HG03571 (cell line): ENCODE measurements around the gene FAM161B.
"Not testable (repeated sequence)": the region's sequence is repeated elsewhere in the genome, so short reads cannot be mapped to it uniquely, and the experiment has no call there.

Experiments
- ATAC-seq: cut with Tn5 transposase; IDR thresholded peaks from one replicate; pipeline ENCODE4 v1.9.1; 2021; ENCODE audit not compliant: unreplicated experiment

FAM161B gene, protein sequence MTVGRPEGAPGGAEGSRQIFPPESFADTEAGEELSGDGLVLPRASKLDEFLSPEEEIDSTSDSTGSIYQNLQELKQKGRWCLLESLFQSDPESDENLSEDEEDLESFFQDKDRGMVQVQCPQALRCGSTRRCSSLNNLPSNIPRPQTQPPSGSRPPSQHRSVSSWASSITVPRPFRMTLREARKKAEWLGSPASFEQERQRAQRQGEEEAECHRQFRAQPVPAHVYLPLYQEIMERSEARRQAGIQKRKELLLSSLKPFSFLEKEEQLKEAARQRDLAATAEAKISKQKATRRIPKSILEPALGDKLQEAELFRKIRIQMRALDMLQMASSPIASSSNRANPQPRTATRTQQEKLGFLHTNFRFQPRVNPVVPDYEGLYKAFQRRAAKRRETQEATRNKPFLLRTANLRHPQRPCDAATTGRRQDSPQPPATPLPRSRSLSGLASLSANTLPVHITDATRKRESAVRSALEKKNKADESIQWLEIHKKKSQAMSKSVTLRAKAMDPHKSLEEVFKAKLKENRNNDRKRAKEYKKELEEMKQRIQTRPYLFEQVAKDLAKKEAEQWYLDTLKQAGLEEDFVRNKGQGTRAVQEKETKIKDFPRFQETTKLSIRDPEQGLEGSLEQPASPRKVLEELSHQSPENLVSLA

DNA sequence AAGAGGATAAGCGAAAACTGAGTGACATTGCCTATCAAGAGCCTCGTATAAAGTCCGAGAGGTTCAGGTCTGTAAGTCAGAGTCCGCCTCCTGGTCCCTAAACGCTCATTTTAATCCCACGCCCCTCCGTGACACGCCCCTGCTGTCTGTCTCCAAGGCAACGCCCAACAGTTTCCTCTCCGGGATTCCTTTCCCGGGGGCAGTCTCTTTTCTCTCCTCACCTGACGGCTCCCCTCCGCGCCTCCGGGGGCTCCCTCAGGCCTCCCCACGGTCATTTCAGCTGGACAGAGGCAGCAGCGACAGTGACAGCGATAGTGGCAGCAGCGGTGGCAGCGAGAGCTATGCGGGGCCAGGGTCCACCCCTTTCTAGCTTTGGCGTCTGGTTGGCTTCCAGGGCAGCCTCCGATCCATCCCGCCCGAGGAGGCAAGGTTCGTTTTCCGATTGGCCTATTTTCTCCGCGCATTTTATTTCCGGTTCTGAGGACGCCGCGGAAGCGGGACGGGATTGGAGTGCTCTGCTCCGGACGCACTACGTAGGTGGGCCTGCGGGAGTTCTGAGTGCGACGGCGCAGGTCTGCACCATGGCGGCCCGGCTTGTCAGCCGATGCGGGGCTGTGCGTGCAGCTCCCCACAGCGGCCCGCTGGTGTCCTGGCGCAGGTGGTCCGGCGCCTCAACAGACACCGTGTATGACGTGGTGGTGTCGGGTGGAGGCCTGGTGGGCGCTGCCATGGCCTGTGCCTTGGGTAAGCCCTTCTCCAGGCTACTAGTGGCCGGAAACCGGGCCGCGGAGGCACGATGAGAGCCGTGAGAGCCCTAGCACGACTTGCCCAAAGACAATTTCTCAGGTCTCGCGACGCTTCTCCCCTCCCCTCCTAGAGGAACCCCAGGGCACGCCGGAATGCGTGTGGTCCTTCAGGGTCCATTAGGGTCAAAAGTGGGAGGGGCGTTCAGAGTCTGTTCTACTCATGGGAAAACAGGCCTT, at the start of gene FAM161B, which contains the start of gene COQ6:
TSS of gene FAM161B (minus strand) at position 343 of the 983 bp plus-strand sequence. CDS start at position 275, 68 bp downstream.
TSS of gene COQ6 (plus strand) at position 551 of the 983 bp plus-strand sequence. CDS start at position 582, 31 bp downstream.
- ATAC-seq: peak; percentile 87

DNA sequence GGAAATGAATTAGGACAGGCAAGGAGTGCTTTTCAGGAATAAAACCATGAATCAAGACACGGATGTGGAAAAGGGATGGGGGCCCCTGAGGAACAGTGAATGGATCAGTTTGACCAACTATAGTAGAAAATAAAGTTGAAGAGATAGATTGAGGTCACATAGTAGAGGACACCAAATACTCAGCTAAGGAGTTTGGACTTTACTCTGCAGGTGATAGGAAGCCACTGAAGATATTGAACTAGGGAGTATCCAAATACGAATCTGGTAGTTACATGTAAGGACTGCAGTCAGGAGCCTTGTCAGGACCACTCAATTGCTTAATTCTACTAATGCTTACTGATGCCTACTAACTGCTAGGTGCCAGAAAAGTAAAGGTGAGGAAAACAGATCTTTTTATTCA, 48.8 kb upstream of the FAM161B start:
- no peak for ATAC-seq

DNA sequence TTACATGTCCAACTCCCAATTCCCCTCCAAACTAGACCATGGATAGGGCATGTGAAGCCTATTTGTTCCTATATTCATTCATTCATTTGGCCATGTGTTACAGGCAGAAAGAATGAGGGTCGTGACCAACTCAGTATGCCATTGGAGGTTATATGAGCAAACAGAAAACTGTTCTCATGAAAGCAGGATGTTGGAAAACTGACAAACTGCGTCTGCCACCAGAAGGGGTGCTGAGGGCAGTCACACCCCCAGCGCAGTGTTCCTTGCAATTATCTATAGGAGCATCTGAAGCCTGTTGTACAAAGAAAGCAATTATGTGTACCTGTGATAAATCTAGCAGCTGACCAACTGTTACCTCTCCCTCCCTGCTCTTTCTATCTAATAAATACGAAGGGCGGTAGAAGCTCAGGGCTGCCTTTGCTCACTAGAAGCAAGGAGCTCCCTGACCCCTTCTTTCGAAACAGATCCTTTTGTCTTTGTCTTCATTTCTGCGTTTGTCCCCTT, 48.1 kb upstream of the FAM161B start:
- no peak for ATAC-seq

DNA sequence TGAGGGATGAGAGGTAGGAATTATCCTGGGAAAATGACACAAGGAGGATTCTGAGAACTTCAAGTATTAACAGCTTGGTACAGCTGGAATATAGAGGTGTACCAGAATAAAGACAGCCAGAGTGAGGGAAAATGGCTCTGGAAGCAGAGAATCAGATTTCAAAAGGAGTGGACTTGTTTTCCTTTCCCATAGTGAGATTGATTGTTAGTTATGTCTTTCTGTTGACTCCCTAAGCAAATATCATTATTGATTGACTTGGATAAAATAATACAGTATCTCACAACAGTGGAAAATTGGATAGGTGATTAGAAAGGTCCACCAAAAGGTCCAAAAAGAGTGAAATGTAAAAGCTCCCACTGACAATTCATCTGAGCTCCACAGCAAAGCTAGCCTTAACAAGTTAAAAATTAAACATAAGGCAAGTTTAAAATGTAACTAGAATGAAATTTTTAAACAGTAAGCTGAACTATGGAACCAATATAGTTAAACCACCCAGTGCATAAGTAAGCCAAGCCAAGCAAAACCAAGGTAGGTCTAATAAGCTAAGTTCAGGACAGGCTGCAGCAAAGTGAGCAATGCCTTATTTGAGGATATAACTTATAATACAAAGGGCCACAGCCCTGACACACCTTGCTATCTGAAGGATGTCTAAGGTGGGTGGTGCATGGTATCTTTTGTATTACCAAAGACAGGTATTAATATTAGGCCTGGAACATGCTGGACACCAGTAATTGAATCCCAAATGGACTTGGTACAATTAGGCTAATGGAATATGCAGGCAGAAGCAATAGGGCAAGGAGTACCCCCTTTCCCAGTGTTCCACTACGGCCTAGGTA, 47.4 kb upstream of the FAM161B start:
- no peak for ATAC-seq

DNA sequence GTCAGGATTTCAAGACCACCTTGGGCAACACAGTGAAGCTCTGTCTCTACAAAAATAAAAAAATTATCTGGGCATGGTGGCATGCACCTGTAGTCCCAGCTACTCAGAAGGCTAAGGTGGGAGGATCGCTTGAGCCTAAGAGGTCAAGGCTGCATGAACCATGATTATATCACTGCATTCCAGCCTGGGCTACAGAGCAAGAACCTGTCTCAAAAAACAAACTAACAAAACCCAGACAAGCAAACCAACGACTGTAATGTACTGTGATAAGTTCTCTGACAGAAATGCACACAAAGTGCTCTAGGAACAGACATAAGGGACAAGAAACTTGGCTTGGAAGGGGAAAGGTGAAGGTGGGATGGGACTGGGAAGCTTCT, 46.8 kb upstream of the FAM161B start:
- ATAC-seq: no peak

DNA sequence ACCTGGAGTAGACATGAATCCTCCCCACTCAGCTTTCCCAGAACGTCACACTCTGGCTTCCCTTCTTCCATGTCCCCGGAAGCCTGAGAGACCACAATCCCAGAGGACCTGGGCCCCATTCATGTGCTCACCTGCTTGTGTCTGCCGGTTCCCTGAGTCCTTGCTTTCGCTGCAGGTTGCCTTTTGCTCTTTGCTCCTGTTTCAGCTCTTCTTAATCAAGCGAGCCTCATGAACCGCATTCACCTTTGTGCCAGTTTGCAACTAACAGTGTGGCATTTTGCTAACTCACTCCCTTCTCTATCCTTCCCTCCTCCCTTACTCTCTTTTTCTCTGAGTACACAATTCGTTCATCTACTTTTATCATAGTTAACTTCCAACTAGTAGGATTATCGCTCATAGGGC, 46.1 kb upstream of the FAM161B start:
- ATAC-seq: no peak

DNA sequence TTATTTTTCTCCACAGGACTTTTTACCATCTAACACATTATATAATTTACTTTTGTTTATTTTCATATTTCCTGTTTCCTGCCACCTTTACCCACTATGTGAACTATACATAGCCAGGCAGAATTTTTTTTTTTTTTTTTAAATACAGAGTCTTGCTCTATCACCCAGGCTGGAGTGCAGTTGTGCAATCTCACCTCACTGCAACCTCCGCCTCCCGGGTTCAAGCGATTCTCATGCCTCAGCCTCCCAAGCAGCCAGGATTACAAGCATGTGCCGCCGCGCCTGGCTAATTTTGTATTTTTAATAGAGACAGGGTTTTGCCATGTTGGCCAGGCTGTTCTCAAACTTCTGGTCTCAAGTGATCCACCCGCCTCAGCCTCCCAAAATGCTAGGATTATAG, 45.0 kb upstream of the FAM161B start:
- not testable (repeated sequence) for ATAC-seq

DNA sequence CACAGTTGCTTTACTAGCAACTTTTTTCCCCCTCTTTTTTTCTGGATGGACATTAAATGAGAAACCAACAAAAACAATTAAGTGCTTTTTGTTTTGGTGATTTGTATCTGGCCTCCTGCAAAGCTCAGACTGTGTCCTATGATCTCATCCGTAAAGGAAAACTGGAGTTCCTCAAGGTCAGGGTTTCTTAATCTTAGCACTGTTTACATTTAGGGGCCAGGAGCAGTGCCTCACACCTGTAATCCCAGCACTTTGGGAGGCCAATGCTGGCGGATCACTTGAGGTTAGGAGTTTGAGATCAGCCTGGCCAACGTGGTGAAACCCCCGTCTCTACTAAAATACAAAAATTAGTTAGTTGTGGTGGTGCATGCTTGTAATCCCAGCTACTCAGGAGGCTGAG, 41.2 kb upstream of the FAM161B start:
- no peak for ATAC-seq

DNA sequence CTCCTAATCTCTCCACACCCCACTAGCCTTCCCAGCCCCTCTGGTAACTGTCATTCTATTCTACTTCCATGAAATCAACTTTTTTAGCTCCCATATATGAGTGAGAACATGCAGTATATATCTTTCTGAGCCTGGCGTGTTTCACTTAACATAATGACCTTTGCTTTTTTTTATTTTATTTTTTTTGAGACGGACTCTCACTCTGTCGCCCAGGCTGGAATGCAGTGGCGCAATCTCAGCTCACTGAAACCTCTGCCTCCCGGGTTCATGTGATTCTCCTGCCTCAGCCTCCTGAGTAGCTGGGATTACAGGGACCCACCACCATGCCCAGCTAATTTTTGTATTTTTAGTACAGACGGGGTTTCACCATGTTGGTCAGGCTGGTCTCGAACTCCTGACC, 38.8 kb upstream of the FAM161B start:
- ATAC-seq: not testable (repeated sequence)

DNA sequence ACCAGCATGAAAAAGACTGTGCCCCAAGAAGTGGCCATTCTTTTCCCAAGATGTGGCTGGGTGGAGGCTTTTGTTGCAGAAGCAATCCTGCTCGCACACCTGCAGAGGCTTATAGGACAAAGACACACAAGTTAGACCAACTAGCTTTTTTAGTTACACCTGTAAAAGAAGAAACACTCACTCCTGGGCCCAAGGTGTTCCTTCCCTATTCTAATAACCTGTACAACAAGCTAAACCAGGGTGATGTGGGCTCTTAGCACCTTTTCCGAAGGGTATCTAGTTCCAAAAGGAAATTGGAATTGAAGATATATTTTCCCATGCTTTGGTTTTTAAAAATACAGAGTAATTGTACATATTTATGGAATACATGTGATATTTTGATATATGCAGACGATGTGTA, 38.2 kb upstream of the FAM161B start:
- no peak for ATAC-seq

DNA sequence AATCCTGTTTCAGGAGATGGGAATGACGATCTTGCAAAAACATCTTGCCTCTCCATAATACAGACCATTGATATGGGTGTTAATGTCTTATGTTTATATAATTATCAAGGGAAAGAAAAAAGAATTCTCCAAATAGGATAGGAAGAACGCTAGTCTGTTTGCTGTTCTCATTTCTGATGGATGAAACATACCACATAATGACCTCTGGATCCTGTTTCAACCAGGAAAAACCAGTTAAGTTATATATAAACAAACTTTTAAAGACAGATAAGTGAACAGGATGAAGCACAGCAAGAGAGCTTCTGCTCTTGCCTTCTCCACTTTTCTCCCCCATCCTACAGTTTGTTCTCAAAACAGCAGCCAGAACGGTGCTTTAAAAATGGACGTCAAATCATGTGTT, 28.0 kb upstream of the FAM161B start:
- ATAC-seq: no peak

DNA sequence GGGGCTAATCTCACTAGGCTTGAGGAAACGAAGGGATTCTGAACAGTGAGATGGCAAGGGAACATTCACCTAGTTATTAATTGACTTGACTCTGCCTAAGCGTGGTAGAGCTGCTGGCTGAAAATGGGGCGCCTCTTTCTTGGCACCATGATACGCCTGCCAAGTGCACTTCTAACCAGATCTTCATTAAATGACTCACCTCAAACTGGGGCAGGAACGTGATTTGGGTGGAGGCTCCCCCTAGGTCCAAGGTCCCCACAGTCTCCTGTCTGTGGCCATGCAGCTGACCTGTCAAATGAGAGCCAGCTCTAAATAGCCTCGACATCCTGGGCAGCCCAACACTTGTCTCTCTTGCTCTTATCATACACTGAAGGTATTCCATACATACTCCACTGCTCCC, 26.2 kb upstream of the FAM161B start:
- ATAC-seq: no peak

DNA sequence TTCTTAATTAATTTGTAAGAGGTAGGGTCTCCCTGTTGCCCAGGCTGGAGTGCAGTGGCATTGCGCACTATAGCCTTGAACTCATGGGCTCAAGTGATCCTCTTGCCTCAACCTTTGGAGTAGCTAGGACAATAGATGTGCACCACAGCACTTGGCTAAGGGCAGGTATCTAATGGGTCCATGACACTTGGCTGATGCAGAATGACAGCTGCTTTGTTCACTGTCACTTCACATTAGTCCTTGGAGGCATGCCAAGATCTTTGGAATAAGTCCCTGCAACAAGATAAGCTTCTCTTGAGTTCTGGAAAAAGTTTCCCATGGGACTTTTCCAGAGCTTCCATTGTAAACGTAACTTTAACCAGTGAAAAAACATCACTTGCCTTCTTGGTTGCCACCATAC, 23.6 kb upstream of the FAM161B start:
- ATAC-seq: no peak

DNA sequence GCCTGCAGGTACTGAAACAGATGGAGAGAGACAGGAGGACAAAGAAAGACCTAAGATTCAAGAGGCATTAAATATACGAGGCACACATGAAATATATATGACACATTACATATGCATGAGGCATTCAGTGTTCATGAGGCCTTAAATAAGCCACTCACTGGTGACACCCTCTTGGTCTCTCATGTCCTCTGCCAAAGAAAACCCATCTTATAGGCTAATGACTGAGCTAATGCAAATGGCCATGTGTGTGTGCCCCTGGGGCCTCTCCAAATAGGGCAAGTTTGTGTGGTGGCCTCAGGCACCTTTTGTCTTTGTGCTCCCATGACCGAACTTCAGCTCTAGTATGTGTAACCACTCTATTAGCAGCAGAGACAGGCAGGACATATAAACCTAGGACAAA, 19.0 kb upstream of the FAM161B start:
- no peak for ATAC-seq

DNA sequence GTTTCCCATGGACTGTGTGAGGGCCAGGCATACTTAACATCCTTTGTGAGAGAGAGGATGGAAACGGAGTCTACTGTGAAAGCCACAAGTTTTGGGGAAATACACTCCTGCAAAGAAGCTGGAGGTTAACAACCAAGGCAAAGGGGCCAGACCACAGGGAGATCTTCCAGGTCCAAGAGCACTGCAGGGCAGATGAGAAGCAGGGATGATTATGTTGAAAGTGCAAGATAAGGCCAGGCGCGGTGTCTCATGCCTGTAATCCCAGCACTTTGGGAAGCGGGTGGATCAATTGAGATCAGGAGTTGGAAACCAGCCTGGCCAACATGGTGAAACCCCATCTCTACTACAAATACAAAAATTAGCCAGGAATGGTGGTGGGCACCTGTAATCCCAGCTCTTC, 15.3 kb upstream of the FAM161B start:
- ATAC-seq: no peak

DNA sequence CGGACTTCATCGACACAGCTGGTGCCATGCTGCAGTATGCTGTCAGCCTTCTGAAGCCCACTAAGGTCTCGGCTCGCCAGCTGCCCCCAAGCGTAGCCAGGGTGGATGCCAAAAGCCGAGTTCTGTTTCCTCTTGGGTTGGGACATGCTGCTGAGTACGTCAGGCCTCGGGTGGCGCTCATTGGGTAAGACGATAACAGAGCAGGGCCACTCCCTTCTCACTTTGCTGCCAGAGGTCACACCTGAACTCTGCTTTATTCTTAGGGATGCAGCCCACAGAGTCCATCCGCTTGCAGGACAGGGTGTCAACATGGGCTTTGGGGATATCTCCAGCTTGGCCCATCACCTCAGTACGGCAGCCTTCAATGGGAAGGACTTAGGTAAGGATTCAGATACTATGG, 11.3 kb upstream of the FAM161B start:
- ATAC-seq: no peak

DNA sequence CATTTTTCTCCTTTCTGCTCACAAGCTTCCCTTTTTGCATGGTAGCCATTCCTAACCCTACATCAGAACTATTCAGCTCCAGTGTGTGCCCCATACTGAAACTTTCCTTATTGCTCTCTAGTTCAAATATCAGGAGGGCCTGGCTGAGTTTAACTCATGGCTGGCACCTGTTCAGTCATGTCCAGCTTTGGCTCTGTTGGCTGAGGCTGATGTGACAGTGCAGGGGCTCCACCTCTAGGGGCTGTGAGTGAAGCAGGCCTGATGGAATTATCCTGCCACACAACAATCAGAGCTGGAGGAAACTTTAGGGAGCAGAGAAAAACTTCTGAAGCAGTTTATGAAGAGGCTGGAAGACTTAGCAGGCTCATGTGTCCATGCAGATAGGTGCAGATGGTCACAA, 8.7 kb upstream of the FAM161B start:
- no peak for ATAC-seq

DNA sequence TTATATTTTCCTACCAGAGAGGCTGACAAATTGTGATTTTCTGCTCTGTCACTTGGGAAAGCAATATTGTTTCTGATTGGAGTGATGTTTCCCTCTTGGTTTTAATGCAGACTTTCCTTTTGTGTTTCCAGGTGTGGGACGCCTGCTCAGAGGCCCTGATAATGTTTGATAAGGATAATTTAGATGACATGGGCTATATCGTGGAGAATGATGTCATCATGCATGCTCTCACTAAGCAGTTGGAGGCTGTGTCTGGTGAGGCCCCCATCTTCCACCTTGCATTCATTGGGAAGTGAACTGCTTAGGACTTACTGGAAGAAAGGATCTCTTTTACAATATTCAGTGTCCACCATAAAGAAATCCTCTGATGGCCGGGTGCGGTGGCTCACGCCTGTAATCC, 5.8 kb upstream of the FAM161B start:
- no peak for ATAC-seq

DNA sequence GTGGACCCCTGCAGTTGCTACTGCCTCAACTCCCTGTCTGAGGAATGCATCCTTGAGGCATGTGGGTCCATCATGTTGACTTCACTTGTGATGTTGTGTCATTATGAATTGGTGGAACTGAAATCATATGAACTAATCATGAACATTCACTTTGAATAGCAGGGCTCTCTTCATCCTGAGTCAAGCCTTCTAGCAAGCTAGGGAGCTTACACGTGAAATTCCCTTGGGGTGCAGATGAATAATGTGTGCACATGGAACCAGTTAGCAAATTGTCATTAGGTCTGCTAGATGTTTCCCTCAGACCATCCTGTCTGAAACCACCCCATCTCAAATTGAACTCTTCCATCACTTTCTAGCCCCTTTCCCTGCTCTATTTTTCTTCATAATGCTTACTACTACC, 3.8 kb upstream of the FAM161B start:
- ATAC-seq: no peak

DNA sequence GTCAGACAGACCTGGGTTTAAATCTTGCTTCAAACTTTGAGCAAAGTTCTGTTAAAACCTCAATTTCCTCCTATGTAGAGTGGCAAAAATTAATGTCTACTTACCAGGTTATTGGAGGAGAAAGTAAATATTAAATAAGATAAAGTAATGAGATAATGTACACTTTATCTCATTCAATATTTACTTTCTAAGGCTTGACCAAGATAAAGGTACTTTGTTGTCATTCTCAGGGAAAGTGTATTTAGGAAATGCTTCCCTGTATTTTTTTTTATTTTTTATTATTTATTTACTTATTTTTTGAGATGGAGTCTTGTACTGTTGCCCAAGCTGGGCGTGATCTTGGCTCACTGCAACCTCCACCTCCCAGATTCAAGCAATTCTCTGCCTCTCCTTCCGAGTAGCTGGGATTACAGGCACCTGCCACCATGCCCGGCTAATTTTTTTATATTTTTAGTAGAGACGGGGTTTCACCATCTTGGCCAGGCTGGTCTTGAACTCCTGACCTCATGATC, 4.7 kb downstream of the FAM161B start:
- no peak for ATAC-seq
